DMS153 (cell line): Measurements from ENCODE around the gene RAB11FIP3.
A peak's percentile ranks its signal among the peaks of the same experiment; 100 is the strongest.
"Not testable (repeated sequence)": the region's sequence is repeated elsewhere in the genome, so short reads cannot be mapped to it uniquely, and the experiment has no call there.

Source experiments
- DNase-seq: peaks from one replicate; lab custom pipeline; 2025; lab: John Stamatoyannopoulos, UW

The RAB11FIP3 gene

GRCh38 chr16:494676-495075 is 69.2 kb downstream of the RAB11FIP3 start:
- not testable (repeated sequence) for DNase-seq

GRCh38 chr16:495127-495748 is 69.8 kb downstream of the RAB11FIP3 start:
- peak; percentile 19 for DNase-seq

- DNase-seq = no peak
These were observed 70.8 kb downstream of the RAB11FIP3 start for GRCh38 chr16:496097-496886.

GRCh38 chr16:497258-497657 is 71.8 kb downstream of the RAB11FIP3 start:
- no peak for DNase-seq

- DNase-seq = no peak
These were observed 74.5 kb downstream of the RAB11FIP3 start for GRCh38 chr16:499924-500323.

GRCh38 chr16:500709-501108 is 75.3 kb downstream of the RAB11FIP3 start:
- DNase-seq = no peak

GRCh38 chr16:502179-502943 is 76.9 kb downstream of the RAB11FIP3 start:
- no peak for DNase-seq

- no peak for DNase-seq
These were observed 78.0 kb downstream of the RAB11FIP3 start for GRCh38 chr16:503150-504071.

GRCh38 chr16:505479-506245 is 80.2 kb downstream of the RAB11FIP3 start:
- no peak for DNase-seq

GRCh38 chr16:506246-506546 is 80.7 kb downstream of the RAB11FIP3 start:
- no peak for DNase-seq

- not testable (repeated sequence) for DNase-seq
These were observed 82.1 kb downstream of the RAB11FIP3 start for GRCh38 chr16:507527-507926.

- DNase-seq = no peak
These were observed 82.5 kb downstream of the RAB11FIP3 start for GRCh38 chr16:507996-508395.

- DNase-seq = peak; percentile 45
These were observed 83.7 kb downstream of the RAB11FIP3 start for GRCh38 chr16:508884-509736.

- DNase-seq = no peak
These were observed 84.8 kb downstream of the RAB11FIP3 start for GRCh38 chr16:510066-510825.

- DNase-seq = no peak
These were observed 87.4 kb downstream of the RAB11FIP3 start for GRCh38 chr16:512802-513201.

GRCh38 chr16:513950-514349 is 88.5 kb downstream of the RAB11FIP3 start:
- no peak for DNase-seq

GRCh38 chr16:515175-515938 is 89.9 kb downstream of the RAB11FIP3 start:
- no peak for DNase-seq

- DNase-seq = no peak
These were observed 90.4 kb downstream of the RAB11FIP3 start for GRCh38 chr16:515939-516226.

- DNase-seq = no peak
These were observed 90.9 kb downstream of the RAB11FIP3 start for GRCh38 chr16:516301-516700.
